GM18861 (cell line): Measurements from ENCODE around the gene KIR2DL3.
"Not testable (repeated sequence)": the region's sequence is repeated elsewhere in the genome, so short reads cannot be mapped to it uniquely, and the experiment has no call there.

Source experiments
- ATAC-seq: cut with Tn5 transposase; IDR thresholded peaks from one replicate; pipeline ENCODE4 v1.9.1; 2021; ENCODE audit not compliant: unreplicated experiment

The KIR2DL3 gene

DNA sequence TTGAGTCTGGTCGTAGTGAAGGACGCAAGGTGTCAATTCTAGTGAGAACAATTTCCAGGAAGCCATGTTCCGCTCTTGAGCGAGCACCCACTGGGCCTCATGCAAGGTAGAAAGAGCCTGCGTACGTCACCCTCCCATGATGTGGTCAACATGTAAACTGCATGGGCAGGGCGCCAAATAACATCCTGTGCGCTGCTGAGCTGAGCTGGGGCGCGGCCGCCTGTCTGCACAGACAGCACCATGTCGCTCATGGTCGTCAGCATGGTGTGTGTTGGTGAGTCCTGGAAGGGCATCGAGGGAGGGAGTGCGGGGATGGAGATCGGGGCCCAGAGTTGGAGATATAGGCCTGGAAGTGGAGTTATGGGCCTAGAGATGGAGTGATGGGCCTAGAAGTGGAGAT is at the start of gene KIR2DL3:
Gene KIR2DL3 (plus strand): TSS at position 208 of the 400 bp plus-strand sequence. CDS start 33 bp downstream, at position 241.
- not testable (repeated sequence) for ATAC-seq

DNA sequence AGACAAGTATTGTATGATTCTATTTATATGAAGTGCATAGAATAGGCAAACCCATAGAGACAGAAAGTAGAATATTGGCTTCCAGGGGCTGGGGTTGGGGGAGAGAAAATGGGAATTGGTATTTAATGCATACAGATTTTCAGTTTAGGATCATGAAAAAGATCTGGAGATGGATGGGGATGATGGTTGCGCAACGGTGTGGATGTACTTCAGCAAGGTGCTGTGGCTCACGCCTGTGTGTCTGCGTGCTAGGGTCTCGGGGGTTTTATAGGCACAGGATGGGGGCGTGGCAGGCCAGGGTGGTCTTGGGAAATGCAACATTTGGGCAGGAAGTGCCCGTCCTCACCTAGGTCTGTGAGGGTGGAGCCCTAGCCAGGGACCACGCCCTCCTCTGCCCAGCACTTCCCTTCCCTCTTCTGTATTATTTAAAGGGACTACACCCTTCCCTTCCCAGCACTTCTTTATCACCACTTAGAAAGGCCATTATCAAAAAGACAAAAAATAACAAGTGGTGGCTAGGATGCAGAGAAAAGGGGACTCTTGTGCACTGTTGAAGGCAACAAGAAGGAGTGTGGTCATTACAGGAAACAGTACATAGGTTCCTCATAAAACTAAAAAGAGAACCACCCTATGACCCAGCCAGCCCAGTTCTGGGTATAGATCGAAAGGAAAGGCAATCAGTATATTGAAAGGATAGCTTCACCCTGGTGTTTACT is 46.6 kb upstream of the KIR2DL3 start:
- no peak for ATAC-seq

DNA sequence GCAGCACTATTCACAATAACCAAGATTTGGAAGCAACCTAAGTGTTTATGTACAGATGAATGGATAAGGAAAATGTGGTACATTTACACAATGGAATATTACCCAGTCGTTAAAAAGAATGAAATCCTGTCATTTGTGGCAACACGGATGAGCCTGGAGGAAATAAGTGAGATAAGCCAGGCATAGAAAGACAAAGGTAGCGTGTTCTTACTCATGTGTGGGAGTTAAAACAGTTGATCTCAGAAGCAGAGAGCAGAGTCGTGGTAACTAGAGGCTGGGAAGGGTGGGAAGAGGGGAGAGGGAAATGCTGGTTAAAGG is 46.1 kb upstream of the KIR2DL3 start:
- no peak for ATAC-seq

GRCh38 chr19:54694648-54695047 is 43.7 kb upstream of the KIR2DL3 start:
- ATAC-seq, result no peak

- no peak for ATAC-seq
Measured at GRCh38 chr19:54696117-54696548, 42.2 kb upstream of the KIR2DL3 start.

GRCh38 chr19:54696766-54697165 is 41.5 kb upstream of the KIR2DL3 start:
- ATAC-seq, result no peak

DNA sequence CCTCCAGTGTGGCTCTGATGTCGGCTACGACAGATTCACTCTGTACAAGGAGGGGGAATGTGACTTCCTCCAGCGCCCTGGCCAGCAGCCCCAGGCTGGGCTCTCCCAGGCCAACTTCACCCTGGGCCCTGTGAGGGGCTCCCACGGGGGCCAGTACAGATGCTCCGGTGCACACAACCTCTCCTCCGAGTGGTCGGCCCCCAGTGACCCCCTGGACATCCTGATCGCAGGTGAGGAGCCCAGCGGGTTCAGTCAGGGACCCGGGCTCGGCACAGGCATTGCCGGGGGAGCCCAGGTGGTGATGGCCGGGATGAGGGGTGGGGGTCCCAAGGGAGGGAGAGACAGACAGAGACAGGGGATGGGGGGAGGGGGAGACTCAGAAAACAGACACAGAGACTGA is 40.6 kb upstream of the KIR2DL3 start:
- ATAC-seq, result not testable (repeated sequence)

DNA sequence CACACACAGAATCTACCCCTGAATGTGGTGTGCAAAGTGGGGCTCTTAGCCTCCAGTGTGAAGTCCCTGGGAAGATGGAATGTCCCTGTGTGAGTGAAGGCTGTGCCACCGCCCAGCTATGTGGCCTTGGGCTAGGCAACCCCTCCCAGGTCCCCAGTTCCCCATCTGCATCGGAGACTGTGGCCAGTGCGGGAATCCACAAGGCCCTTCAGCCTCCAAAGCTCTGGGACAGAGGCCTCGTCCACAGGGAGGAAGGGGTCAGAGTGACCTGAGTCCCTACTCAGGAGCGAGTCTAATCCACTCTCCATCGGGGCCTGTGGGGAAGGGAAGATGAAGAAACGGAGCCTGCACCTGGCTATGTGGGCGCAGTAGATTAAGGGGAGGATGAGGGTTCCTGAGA is 33.4 kb upstream of the KIR2DL3 start:
- ATAC-seq, result no peak

DNA sequence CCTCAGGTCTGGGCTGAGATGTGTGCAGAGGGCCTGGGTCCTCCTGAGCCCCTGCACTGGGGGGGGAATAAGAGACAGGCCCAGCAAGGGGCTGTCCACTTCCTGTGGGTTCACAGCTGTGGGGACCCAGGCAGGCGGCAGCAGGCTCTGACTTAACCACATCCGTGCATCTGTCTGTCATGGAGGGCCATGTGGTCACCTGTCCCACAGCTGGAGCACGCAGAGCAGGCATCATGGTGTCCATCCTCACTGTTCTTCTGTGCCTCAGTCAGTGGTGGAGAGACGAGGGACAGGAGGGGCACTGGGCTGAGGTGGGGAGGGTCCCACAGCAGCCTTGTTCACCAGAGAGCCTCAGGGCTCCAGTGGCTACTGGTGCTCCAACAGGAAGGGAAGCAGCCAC is 30.4 kb upstream of the KIR2DL3 start:
- ATAC-seq, result no peak

DNA sequence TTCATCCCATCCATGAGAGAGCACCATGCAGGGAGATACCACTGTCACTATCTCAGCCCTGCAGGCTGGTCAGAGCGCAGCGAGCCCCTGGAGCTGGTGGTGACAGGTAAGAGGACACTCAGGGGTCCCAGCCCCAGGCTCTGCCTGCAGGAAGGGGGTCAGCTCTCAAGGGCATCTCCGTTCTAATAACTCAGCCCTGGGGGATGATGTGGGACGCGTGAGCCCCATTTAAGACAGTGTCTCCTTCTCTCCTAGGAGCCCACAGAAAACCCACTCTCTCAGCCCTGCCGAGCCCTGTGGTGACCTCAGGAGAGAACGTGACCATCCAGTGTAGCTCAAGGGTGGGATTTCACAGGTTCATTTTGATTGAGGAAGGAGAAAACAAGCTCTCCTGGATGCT is 29.5 kb upstream of the KIR2DL3 start:
- ATAC-seq, result no peak

DNA sequence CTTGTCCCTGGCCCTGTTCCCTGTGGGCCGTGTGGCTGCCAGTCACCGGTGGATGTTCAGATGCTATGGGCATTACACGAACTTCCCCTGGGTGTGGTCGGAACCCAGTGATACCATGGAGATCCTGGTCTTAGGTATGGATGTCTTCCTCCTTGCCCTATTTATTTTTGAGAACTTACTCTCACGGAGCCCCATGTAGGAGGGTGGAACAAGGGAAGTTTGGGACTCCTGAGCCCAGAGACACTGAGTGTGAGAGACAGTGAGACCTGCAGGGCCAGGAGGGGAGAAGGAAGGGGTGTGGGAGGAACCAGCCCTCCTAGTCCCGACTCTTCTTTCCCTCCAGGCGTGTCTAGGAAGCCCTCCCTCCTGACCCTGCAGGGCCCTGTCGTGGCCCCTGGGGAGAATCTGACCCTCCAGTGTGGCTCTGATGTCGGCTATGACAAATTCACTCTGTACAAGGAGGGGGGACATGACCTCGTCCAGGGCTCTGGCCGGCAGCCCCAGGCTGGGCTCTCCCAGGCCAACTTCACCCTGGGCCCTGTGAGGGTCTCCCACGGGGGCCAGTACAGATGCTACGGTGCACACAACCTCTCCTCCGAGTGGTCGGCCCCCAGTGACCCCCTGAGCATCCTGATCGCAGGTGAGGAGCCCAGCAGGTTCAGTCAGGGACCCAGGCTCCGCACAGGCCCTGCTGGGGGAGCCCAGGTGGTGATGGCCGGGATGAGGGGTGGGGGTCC is 28.9 kb upstream of the KIR2DL3 start:
- no peak for ATAC-seq

GRCh38 chr19:54709956-54710355 is 28.4 kb upstream of the KIR2DL3 start:
- not testable (repeated sequence) for ATAC-seq

DNA sequence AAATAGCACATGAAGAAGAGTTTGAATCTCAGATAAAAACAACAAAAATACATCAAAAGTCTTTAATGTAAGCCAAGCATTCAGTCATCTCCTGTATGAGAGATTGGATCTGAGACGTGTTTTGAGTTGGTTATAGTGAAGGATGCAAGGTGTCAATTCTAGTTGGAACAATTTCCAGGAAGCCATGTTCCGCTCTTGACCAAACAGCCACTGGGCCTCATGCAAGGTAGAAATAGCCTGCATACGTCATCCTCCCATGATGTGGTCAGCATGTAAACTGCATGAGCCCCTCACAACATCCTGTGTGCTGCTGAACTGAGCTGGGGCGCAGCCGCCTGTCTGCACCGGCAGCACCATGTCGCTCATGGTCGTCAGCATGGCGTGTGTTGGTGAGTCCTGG is 14.2 kb upstream of the KIR2DL3 start, which contains the start of gene KIR3DL3:
Gene KIR3DL3 (plus strand): TSS at position 301 of the 400 bp plus-strand sequence. CDS start 55 bp downstream, at position 356.
- no peak for ATAC-seq

- no peak for ATAC-seq
Measured at GRCh38 chr19:54724644-54725043, 13.7 kb upstream of the KIR2DL3 start.

DNA sequence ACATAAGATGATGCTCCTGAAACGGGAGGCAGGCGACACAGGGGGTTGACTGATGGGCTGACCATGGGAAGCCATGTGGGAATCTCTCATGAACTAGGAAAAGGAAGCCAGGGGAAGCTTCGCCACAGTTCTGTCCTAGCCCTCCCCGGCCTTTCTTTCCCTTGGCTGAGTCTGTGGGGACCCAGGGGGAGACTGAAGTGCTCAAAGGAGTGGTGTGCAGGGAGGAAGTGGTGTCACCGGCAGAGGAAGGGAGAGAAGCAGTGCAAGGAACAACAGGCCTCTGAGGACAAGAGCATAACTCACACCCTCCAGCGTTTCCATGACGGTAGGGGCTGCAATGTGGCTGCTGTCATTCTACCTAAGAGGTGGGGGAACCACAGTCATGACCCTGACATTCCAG is 13.0 kb upstream of the KIR2DL3 start:
- ATAC-seq, result no peak

DNA sequence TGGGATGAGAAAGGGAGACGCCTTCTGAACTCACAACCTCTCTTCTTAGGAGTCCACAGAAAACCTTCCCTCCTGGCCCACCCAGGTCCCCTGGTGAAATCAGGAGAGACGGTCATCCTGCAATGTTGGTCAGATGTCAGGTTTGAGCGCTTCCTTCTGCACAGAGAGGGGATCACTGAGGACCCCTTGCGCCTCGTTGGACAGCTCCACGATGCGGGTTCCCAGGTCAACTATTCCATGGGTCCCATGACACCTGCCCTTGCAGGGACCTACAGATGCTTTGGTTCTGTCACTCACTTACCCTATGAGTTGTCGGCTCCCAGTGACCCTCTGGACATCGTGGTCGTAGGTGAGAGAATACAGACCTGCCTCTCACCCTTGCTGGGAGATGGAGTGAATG is 10.8 kb upstream of the KIR2DL3 start:
- no peak for ATAC-seq

DNA sequence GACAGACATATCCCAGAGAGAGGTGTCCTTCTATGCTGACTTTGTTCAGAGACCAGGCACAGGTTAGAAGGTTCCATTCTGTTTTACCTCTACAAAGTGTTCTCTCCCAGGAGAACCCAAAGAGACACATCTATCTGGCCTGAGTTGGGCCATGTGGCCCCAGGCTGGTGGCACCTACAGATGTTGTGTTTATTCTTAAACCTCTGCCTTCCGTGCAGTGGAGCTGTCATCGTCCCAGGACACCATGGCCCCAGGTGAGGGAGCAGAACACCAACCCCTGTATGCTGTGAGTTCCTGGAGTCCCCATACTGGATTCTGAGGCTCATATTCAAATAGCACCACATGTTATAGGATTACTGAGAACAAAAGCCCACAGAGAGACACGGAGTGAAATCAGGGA is 10.1 kb upstream of the KIR2DL3 start:
- ATAC-seq, result no peak

DNA sequence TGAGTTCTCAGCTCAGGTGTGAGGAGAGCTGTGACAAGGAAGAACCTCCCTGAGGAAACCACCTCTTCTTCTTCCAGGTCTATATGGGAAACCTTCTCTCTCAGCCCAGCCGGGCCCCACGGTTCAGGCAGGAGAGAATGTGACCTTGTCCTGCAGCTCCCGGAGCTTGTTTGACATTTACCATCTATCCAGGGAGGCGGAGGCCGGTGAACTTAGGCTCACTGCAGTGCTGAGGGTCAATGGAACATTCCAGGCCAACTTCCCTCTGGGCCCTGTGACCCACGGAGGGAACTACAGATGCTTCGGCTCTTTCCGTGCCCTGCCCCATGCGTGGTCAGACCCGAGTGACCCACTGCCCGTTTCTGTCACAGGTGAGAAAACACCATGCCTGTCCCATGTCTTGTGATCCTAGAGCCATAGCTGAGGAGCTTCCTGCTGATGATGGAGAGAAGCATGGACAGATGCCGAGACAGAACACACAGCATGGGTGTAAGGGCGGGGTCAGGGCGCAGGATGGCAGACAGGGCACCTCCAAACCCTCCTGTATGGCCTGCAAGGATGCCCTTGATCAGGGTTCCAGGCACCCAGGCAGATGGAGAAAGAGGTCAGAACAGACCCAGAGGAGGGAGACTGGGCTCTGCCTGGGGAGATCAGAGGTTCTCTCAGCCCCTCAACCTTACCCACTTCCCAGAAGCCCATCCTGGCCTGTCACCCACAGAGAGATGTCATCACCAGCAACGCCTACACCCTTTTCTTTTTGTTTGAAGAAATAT is 8.7 kb upstream of the KIR2DL3 start:
- no peak for ATAC-seq

DNA sequence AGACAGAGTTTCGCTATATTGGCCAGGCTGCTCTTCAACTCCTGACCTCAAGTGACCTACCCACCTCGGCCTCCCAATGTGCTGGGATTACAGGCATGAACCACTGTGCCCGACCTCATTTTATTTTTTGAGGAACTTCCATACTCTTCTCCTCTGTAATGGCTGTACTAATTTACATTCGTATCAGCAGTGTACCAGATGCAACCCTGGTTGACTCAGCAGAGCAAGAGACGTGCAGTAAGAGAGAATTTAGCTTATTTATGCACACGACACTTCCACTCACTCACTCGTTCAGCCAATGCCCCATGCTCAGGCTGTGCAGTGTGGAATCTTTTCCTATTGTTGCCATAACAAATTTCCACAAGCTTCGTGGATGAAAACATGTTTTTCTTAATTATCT is 7.1 kb upstream of the KIR2DL3 start:
- no peak for ATAC-seq

DNA sequence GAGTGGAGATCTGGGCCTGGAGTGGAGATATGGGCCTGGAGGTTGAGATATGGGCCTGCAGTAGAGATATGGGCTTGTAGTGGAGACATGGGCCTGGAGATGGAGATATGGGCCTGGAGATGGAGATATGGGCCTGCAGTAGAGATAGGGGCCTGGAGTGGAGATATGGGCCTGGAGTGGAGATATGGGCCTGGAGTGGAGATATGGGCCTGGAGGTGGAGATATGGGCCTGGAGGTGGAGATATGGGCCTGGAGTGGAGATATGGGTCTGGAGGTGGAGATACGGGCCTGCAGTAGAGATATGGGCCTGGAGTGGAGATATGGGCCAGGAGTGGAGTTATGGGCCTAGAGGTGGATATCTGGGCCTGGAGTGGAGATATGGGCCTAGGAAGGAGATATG is 402 bp downstream of the KIR2DL3 start:
- no peak for ATAC-seq

GRCh38 chr19:54739587-54740497 is 1.5 kb downstream of the KIR2DL3 start:
- no peak for ATAC-seq
